Immature natural killer cell (primary cell): ENCODE data around the gene UACA. TPM values are rescaled to one million over a fixed set of nuclear protein-coding genes. Genes with fewer than 3 reads are reported as not detected.

ENCODE experiments used
- DNase-seq, 3 donors: peaks; one replicate each; pipeline ENCODE4 v3.0.0; 2022; ENCODE audit warnings: mixed read lengths in 1 of 3
- H3K27ac Mint-ChIP-seq, 6 donors: one replicate each; pipeline ENCODE4 v1.8.0; 2020; ENCODE audit warnings: mixed read lengths in 6 of 6, mild to moderate bottlenecking in 5 of 6, inconsistent platforms in 4 of 6, moderate library complexity in 3 of 6
- H3K27me3 Mint-ChIP-seq, 3 donors: one replicate each; pipeline ENCODE4 v1.8.0; 2020 to 2021; ENCODE audit warnings: low read depth in 3 of 3, mild to moderate bottlenecking in 3 of 3, mixed read lengths in 3 of 3, moderate library complexity in 3 of 3, inconsistent platforms in 1 of 3
- H3K36me3 Mint-ChIP-seq, 3 donors: one replicate each; pipeline ENCODE4 v1.8.0; 2020; ENCODE audit warnings: mixed read lengths in 3 of 3, inconsistent platforms in 2 of 3, mild to moderate bottlenecking in 2 of 3
- H3K4me1 Mint-ChIP-seq, 2 donors: one replicate each; pipeline ENCODE4 v1.8.0; 2020; ENCODE audit warnings: inconsistent platforms in 2 of 2, mild to moderate bottlenecking in 2 of 2, mixed read lengths in 2 of 2, moderate library complexity in 1 of 2
- H3K4me3 Mint-ChIP-seq, 5 donors: one replicate each; pipeline ENCODE4 v1.8.0; 2020; ENCODE audit warnings: mild to moderate bottlenecking in 5 of 5, mixed read lengths in 5 of 5, inconsistent platforms in 3 of 5, moderate library complexity in 3 of 5
- H3K9me3 Mint-ChIP-seq, 6 donors: one replicate each; pipeline ENCODE4 v1.8.0; 2020; ENCODE audit warnings: mild to moderate bottlenecking in 6 of 6, mixed read lengths in 6 of 6, inconsistent platforms in 4 of 6, moderate library complexity in 3 of 6
- polyA plus RNA-seq, 3 donors: library from polyadenylated mRNA; unstranded; fragments of 300-500 nt; fragmentation: Illumina TruSeq; gene quantifications; one replicate each; pipeline ENCODE4 v1.2.3, GENCODE V29; 2021

The UACA gene
- polyA plus RNA-seq, 3 donors from 2014 or later = 0.63 TPM; not detected in 2

GRCh38 chr15:70703096-70703878 is 60.1 kb downstream of the UACA start:
- H3K36me3 Mint-ChIP-seq = no peaks in the 10 kb centered on the region
- no peaks in the 10 kb centered on the region for H3K9me3 Mint-ChIP-seq
- H3K27me3 Mint-ChIP-seq = peaks cover 3 to 8% (median 3%) of the 10 kb centered on the region in 3 donors
- no peak for DNase-seq
- no peak overlapping the region for H3K4me3 Mint-ChIP-seq
- H3K27ac Mint-ChIP-seq = no peak overlapping the region
- no peaks in the 10 kb centered on the region for H3K4me1 Mint-ChIP-seq

DNA sequence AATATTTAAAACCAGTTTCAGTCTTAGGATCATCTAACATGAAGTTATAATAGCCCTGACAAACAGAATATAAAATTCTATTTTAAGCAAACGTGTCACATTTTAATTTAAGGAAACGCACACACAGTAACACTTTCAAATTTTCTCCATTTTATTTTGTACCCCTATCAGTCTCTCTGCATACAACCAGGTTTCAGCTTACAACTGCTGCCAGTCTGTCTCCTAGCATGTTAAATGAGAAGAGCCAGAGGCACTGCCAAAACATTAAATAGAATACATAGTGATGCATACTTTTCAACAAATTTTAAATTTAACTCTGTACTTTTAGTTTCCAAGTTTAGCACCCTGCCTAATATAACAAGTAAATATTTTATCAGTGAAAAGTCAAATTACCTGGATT is 60.8 kb downstream of the UACA start:
- Mint-ChIP-seq H3K36me3 (no peaks in the 10 kb centered on the region), H3K4me3 (no peak overlapping the region), H3K27me3 (peaks cover 3 to 6% (median 3%) of the 10 kb centered on the region in 3 donors), H3K27ac (no peak overlapping the region), H3K9me3 (no peaks in the 10 kb centered on the region), H3K4me1 (no peaks in the 10 kb centered on the region)
- no peak for DNase-seq

GRCh38 chr15:70701891-70702568 is 61.3 kb downstream of the UACA start:
- Mint-ChIP-seq H3K4me3 (no peak overlapping the region), H3K4me1 (no peaks in the 10 kb centered on the region), H3K27me3 (peaks cover 1 to 3% (median 3%) of the 10 kb centered on the region in 3 donors), H3K9me3 (no peaks in the 10 kb centered on the region), H3K27ac (no peak overlapping the region), H3K36me3 (no peaks in the 10 kb centered on the region)
- DNase-seq = no peak

DNA sequence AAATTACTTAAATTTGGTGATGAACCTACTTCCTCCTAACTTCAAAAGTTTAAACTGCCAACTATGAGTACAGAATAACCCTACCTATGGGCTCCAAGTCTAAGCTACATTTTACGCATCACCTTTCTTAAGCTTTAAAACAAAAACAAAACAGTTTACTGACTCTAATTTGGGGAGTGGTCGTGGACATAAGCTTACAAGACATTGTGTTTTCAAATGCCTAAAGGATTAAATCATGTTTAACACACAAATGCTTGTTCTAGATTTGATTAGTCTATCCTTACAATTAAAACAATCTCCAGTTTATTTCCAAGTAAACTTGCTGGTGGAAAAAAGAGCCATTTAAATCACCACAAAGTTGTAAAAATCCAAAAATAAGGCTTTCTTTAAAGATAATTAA is 62.2 kb downstream of the UACA start:
- Mint-ChIP-seq H3K27me3 (peaks cover 1 to 3% (median 2%) of the 10 kb centered on the region in 3 donors), H3K27ac (no peak overlapping the region)

DNA sequence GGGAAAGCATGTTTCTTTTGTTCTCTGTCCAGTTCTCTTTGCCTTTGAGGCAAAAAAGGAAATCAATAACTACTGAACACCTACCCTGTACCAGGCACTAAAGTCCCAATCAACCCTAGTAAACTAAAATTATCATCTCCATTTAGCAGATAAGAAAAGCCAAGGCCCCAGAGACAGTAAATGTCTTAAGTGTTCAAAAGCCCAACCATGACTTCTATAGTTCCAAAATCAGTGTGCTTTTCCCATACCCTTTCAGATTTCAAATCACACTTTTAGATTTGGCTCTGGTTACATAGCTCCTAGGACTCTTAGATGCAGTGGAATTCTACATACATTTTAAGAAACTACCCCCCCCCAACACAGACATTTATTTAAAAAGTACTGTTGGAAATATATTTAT is 63.5 kb downstream of the UACA start:
- Mint-ChIP-seq H3K27me3 (peaks cover 1 to 3% (median 3%) of the 10 kb centered on the region in 3 donors), H3K36me3 (no peaks in the 10 kb centered on the region), H3K27ac (no peak overlapping the region), H3K9me3 (no peaks in the 10 kb centered on the region), H3K4me1 (no peaks in the 10 kb centered on the region), H3K4me3 (no peak overlapping the region)
- DNase-seq = no peak

More for the DNA sequence above, 62.2 kb downstream of the UACA start:
- no peaks in the 10 kb centered on the region for H3K9me3 Mint-ChIP-seq
- no peak overlapping the region for H3K4me3 Mint-ChIP-seq
- no peaks in the 10 kb centered on the region for H3K4me1 Mint-ChIP-seq
- no peak for DNase-seq
- no peaks in the 10 kb centered on the region for H3K36me3 Mint-ChIP-seq

GRCh38 chr15:70698836-70699390 is 64.4 kb downstream of the UACA start:
- Mint-ChIP-seq H3K4me3 (no peak overlapping the region), H3K27me3 (peaks cover 3% of the 10 kb centered on the region in 3 donors), H3K9me3 (no peaks in the 10 kb centered on the region), H3K27ac (no peak overlapping the region), H3K36me3 (no peaks in the 10 kb centered on the region), H3K4me1 (no peaks in the 10 kb centered on the region)
- no peak for DNase-seq

GRCh38 chr15:70698426-70698825 is 64.9 kb downstream of the UACA start:
- Mint-ChIP-seq H3K36me3 (no peaks in the 10 kb centered on the region), H3K27me3 (peaks cover 1 to 3% (median 3%) of the 10 kb centered on the region in 3 donors), H3K4me3 (no peak overlapping the region), H3K4me1 (no peaks in the 10 kb centered on the region), H3K9me3 (no peaks in the 10 kb centered on the region), H3K27ac (no peak overlapping the region)
- no peak for DNase-seq

DNA sequence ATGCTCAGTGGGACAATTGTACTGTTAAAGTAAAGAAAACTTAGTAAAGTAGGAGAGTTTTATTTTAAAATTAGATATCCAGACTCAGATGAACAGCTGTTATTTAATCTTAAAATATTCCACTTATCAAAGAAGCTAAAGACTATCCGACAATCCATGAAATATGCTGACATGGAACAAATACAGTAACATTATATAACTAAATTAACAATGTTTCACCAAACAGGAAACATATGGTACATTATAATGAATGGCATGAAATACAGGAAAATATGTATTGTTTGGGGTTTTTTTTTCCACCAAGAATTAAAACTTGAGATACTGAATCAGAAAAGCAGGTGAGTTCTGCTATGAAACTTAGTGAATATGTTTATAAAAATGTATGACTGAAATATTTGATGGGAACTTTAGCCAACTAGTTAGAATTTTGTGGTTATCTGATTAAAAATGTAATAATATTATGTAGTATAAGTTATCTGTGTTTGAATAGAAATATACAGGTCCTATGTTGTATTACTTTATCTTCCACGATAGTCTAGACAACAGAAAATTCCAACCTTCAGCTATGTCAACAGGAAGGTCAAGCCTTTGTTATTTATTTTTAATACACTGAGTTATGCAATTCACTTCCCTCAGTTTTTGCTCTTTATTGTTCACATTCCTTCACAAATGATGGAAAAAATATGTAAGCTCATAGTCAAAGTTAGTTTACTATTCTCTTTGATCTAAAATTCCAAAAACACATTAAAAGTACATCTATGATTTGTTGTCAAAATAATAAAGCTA is 72.7 kb downstream of the UACA start:
- H3K4me3 Mint-ChIP-seq = no peak overlapping the region
- H3K36me3 Mint-ChIP-seq = no peaks in the 10 kb centered on the region
- H3K27ac Mint-ChIP-seq = no peak overlapping the region

DNA sequence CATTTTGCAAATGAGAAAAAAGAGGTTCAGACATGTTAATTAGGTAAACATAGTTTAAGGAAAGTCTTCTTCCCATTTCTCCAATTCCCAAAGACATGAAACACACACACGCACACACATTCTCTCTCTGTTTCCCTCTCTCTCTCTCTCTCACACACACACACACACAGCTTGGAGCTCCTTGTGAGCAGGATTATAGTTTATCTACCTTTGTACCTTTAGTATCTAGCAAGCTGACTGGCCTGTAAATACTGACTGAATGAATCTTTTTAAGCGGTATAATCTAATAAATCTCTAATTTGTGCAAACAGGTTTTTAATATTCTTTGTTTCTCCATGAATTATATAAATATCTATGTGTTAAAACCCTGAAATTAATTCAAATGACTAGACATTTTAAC is 73.3 kb downstream of the UACA start:
- Mint-ChIP-seq H3K36me3 (no peaks in the 10 kb centered on the region), H3K27me3 (peaks cover 0 to 7% (median 2%) of the 10 kb centered on the region in 3 donors), H3K27ac (no peak overlapping the region), H3K4me1 (no peaks in the 10 kb centered on the region), H3K4me3 (no peak overlapping the region), H3K9me3 (no peaks in the 10 kb centered on the region)
- DNase-seq = no peak

More for the DNA sequence above, 72.7 kb downstream of the UACA start:
- no peaks in the 10 kb centered on the region for H3K9me3 Mint-ChIP-seq
- peaks cover 0 to 7% (median 2%) of the 10 kb centered on the region in 3 donors for H3K27me3 Mint-ChIP-seq
- DNase-seq = no peak
- H3K4me1 Mint-ChIP-seq = no peaks in the 10 kb centered on the region

- Mint-ChIP-seq H3K4me3 (no peak overlapping the region), H3K27me3 (peaks cover 2% of the 10 kb centered on the region in 3 donors), H3K9me3 (no peaks in the 10 kb centered on the region), H3K4me1 (no peaks in the 10 kb centered on the region), H3K36me3 (no peaks in the 10 kb centered on the region), H3K27ac (no peak overlapping the region)
- no peak for DNase-seq
Observed at GRCh38 chr15:70687482-70687881, 75.9 kb downstream of the UACA start.

DNA sequence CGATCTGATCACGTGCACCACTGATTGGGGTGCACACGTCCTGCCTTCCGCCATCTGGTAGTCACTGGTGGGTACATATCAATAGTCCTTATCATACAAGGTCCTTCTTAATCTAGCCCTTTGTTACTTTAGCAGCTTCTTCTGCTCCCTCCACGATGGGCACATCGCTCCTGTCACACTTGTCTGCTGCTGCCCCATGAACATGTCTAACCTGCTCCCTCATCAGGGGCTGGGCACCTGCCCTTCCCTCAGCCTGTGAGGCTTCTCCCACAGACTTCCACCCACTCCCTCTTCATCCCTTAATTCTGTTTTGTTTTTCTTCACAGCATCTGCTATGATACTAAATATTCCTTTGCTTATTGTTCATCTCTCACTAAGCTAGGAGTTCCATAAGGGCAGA is 82.5 kb downstream of the UACA start:
- Mint-ChIP-seq H3K36me3 (no peaks in the 10 kb centered on the region), H3K4me1 (peaks cover 3 to 5% of the 10 kb centered on the region in 2 donors), H3K9me3 (no peaks in the 10 kb centered on the region), H3K27me3 (peaks cover 6 to 9% (median 6%) of the 10 kb centered on the region in 3 donors), H3K4me3 (no peak overlapping the region), H3K27ac (no peak overlapping the region)
- DNase-seq = no peak

- H3K27ac Mint-ChIP-seq = no peak overlapping the region
- no peak for DNase-seq
Observed at GRCh38 chr15:70679919-70680231, 83.5 kb downstream of the UACA start.

GRCh38 chr15:70672081-70672480 is 91.3 kb downstream of the UACA start:
- DNase-seq = peak; percentile 46 to 63 (median 63)
- Mint-ChIP-seq H3K4me1 (peaks cover 29 to 33% of the 10 kb centered on the region in 2 donors), H3K9me3 (no peaks in the 10 kb centered on the region), H3K27ac (peak overlapping the region; percentile 36 to 85 (median 72)), H3K36me3 (peaks cover 0 to 4% (median 0%) of the 10 kb centered on the region in 3 donors), H3K27me3 (peaks cover 0 to 5% (median 0%) of the 10 kb centered on the region in 3 donors), H3K4me3 (peak overlapping the region; percentile 53 to 82 (median 70))

More at GRCh38 chr15:70679919-70680231, 83.5 kb downstream of the UACA start:
- Mint-ChIP-seq H3K27me3 (peaks cover 6 to 9% (median 6%) of the 10 kb centered on the region in 3 donors), H3K9me3 (no peaks in the 10 kb centered on the region), H3K4me1 (peaks cover 3 to 5% of the 10 kb centered on the region in 2 donors), H3K4me3 (no peak overlapping the region), H3K36me3 (no peaks in the 10 kb centered on the region)
